NCI-H774 (cell line): ENCODE data around the gene AURKA.
"Not testable (repeated sequence)": the region's sequence is repeated elsewhere in the genome, so short reads cannot be mapped to it uniquely, and the experiment has no call there.

Source experiments
- DNase-seq: peaks from one replicate; lab custom pipeline; 2025; lab: John Stamatoyannopoulos, UW

AURKA gene

DNA sequence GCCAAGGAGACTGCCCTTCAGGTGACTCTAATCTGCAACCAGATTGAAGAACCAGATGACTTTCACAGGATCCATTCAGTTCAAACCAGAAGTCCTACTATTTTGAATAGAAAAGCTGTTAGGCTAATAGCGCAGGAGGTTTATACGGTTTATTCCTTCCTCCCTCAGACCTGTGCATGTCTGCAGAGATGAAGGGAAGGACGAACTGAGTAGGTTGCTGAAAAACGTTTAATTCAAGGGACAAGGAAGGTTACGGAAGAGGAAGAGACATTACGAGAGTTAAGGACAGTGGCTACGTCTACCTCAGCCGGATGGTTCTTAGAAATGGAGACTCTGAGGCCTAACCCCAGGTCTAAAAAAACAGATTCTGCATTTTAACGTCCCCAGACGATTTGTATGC, 978 bp downstream of the AURKA start:
- no peak for DNase-seq

GRCh38 chr20:56390396-56390795, 1.6 kb downstream of the AURKA start:
- DNase-seq, result not testable (repeated sequence)

- DNase-seq, result no peak
These were observed 2.2 kb downstream of the AURKA start for GRCh38 chr20:56389807-56390206.

GRCh38 chr20:56388882-56389281, 3.1 kb downstream of the AURKA start:
- no peak for DNase-seq

- DNase-seq, result no peak
These were observed 5.8 kb downstream of the AURKA start for GRCh38 chr20:56386219-56386618.

- DNase-seq, result no peak
These were observed 6.9 kb downstream of the AURKA start for GRCh38 chr20:56385130-56385529.

DNA sequence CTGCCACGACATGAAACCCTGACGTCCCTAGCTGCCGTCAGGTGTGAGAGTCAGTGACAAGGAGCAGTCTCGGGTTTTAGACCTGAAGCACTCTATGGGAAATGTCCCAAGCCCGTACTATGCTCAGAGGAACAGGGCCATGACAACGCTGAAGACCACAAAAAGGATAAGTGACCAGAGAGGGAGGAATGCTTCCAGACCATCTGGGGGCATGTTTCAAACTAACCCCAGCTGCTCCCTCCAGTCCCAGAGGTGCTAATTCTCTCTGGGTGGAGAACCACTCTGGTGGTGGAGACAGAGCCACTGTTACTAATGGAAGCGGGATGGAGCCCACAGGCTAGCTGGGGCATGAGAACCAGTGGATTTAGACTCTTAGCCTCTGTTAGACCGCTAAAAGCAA, 8.7 kb downstream of the AURKA start:
- no peak for DNase-seq

- DNase-seq, result no peak
These were observed 9.3 kb downstream of the AURKA start for GRCh38 chr20:56382696-56383095.

DNA sequence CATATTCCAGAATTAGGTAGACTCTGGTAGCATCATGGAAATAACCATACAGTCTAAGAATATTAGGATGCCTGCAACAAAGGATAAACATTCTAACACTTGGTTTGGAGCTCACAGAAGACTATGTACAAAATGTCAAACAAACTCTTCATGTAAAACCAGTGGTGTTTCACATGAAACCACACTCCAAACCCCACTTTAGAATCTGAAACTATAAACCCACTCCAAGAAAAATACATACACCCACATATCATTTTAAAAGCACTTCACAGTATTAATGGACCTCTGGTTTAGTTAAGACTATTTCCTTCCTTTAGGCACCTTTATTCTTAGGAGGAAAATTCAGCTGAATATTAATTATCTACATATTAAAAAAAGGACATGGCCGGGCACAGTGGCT, 10.5 kb downstream of the AURKA start:
- no peak for DNase-seq

- DNase-seq, result no peak
These were observed 11.6 kb downstream of the AURKA start for GRCh38 chr20:56380375-56380774.

DNA sequence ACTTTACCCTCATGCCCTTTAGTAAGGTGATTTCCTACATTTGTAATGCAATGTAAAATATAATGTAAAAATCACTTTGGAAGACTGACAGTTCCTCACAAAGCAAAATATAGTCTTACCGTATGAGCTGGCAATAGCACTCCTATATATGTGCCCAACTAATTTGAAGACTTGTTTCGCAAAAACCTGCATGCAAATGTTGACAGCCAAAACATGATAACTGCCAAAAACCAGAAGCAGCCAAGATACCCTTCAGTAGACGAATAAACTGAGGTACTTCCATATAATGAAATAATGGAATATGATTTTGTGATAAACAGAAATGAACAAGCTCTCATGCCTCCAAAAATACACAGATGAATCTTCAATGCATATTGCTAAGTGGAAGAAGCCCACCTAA, 13.6 kb downstream of the AURKA start:
- no peak for DNase-seq

DNA sequence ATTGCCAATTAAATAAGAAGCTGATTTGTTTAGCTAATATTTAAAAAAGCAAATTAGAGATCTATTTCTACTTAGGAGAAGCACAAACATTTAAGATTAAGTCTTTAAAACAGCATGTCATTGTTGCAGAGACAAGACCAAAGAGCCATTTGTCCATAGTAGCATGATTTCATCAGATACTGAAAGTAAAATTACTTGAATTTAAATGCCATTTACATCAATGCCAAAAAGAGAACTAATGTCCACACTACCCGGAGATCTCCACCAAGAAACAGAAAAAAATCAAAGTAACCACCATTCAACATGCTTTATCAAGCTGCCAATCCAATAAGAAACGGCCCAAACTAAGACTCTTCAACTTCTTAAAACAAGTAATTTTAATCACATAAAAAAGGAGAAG, 15.7 kb downstream of the AURKA start:
- DNase-seq, result no peak

DNA sequence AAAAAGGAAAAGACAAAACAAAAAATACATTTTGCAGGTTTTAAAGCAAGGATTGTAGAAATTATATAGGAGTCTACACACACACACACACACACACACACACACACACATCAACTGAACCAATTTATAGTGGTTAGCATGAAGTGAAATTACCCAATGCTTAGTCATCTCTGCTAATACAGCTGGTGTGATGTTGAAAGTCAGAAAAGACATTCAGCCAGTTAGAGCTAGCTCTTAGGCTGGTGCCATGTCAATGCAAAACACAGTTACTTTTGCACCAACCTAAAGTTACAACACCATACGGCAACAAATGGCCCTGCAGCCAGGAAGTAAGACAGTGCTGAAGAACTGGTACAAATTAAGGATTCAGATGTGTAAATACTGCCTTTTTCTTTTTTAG, 18.1 kb downstream of the AURKA start:
- no peak for DNase-seq

DNA sequence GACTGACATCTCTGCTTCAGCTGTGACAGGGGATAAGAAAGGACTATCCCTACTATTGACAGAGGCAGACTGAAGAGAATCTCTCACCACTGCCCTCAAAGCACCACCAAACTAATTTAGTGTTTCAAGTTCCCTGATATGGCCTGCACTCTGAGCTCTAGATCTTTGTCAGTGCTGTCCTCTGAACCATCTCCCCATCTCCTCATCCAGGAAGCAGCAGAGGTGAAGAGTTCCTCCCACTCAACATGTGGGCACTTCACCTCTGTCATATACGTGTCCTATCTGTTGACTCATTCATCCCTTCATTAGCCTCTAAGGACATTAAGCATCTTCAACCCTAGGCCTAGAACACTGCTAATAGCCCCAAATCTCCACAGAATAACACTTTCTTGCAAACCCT, 19.2 kb downstream of the AURKA start:
- DNase-seq, result no peak

- no peak for DNase-seq
These were observed 20.0 kb downstream of the AURKA start for GRCh38 chr20:56371977-56372376.

- no peak for DNase-seq
These were observed 22.8 kb downstream of the AURKA start for GRCh38 chr20:56369179-56369578.

DNA sequence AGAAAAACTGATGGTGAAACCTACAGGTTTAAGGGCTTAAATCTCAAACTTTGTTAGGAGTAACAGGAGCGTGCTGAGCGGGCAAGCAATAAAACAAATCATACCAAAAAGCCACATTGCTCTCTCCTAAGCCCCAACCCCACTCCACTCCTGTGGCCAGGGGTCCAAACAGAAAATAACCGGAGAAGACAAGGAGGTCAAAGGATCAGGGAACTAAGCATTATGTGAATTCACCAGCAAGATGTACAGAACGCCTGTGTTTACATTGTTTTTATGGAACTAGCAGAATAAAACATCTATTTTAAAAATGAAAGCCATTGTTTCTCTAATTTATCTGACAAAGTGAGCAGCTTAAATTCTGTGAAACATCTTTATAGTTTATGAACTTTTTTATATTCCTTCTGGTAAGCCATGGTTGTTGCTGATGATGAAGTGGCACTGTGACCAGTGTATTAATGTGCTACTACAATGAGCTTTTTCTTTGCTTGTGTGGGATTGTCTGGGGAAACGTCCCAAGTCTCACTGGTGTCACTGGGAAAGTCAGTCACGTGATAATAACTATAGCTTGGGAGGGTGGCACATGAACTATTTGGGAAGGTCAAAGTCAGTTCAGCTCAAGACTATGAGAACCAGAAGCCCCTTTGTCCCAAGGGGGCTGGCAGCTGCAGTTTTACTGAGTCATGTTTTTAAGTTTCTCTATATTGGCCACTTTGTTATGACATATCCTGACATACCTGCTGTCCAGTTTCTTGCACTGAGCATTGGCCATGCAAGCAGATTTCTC, 23.5 kb downstream of the AURKA start:
- no peak for DNase-seq

DNA sequence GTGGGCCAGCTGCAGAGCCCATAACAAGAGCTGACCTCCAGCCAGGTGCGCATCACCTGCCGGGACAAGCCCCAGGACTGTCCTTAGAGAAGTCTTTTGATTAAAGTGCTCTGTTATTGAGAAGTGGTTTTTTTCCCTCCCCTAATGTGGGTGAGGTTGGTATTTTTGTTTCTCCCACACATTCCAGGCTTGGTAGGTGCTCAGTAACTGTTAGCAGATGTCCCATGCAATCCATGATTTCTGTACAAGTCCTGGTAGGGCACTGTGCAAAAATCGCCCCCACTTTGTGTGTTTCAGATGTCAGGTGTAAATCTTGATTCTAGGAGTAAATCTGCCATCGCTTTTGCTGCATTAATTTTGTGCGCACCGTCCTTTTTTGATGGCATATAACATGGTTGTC, 28.5 kb downstream of the AURKA start:
- DNase-seq, result no peak

DNA sequence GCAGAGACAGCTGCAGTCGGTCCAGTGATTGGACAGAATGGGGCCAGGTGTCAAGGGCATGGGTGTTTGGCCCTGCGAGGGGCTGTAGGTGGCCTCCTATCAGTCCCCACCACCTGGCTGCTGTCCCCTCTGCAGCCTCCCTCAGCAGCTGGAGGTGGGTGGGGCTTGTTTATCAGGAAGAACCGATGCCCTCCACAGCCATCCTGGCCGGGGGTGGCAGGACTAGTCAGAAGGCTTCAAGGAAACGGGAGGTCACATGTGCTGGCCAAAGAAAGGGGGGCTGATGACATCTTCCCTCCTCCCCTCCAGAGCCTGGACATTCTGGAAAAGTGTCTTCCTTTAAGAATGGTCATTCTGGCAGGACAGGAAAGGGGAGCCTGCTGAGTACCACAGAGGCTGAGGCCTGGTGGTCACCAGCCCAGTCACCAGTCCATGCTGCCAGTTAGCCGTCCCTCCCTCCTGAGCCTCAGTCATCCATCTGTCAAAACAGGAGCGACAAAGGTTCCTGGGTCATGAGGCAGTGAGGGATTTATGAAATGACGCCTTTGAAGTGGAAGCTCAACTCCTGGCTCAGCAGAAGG, 29.1 kb downstream of the AURKA start:
- DNase-seq, result no peak

DNA sequence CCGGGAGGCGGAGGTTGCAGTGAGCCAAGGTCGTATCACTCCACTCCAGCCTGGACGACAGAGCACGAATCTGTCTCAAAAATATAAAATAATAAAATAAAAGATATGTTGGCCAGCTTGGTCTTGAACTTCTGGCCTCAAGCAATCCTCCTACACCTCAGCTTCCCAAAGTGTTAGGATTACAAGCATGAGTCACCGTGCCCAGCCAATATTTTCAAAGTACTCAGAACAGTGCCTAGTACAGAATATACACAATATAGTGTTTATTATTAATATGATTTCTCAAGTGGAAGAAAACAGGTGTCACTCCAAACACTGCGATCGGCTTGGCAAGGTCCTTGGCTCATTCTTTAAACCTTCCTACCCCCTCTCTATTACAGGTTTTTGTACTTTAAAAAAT, 30.1 kb downstream of the AURKA start:
- DNase-seq, result no peak

GRCh38 chr20:56360908-56361205, 31.2 kb downstream of the AURKA start:
- no peak for DNase-seq

DNA sequence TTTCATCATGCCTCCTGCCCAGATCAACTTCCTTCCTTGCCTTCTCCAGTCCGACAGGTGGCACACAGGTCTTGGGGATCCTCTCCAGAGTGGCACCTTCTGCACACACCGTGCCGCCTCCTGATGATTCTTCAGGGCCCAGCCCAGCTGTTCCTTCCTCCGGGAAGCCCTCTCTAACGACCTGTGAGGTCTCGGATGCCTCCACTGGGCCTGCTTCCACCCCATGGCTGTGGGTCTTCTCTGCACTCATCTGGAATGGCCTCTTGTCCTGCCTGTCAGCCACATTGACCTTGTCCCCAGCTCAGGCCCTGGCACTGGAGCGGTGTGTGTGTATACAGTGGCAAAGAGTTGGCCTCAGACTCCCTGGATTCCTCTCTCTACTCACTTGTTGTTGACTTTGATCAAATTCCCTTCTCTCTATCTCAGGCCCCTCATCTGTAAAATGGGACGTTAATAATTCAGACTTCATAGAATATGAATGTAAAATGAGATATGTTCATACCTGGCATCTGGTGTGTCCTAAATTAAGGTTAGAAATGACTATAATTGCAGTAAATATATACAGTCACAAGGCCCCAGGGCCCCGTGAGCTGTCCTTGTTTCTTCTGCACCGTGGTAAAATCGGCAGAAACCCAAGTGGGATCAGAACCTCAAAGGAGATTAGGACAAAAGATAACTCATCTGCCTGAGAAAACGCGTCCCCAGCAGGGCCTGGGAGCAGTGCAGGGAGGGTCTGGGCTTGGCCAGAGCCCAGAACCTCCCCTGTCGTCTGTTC, 31.7 kb downstream of the AURKA start:
- no peak for DNase-seq
